Body of pancreas (tissue), 4 donors: ENCODE results near the gene OR7A10.

Experiments used
- CTCF ChIP-seq, 7 experiments: fragments of 450-650 bp in 4 of 7; fragments of 200-600 bp in 3 of 7; sonication (generic) in 3 of 7; IDR thresholded peaks; one replicate each; pipeline ENCODE4 v1.5.1; 2016 to 2019; ENCODE audit warnings: antibody characterized with exemption in 7 of 7
- POLR2A ChIP-seq, 3 donors: fragments of 450-650 bp; IDR thresholded peaks; one replicate each; pipeline ENCODE4 v1.6.1; 2016; ENCODE audit warnings: antibody characterized with exemption in 3 of 3, mild to moderate bottlenecking in 2 of 3

- TF ChIP-seq POLR2A (IDR thresholded peaks at IDR 0.05) (no peak), CTCF (IDR thresholded peaks at IDR 0.05) (no peak)
These were observed 37.3 kb upstream of the OR7A10 start, which contains the start of gene OR7A17 for GRCh38 chr19:14886032-14886431.
